Panc1 (cell line): ENCODE data around the gene SPINK13. TPM values are rescaled to one million over a fixed set of nuclear protein-coding genes. Genes with fewer than 3 reads are reported as not detected.
"Not testable (repeated sequence)": the region's sequence is repeated elsewhere in the genome, so short reads cannot be mapped to it uniquely, and the experiment has no call there.

Source experiments
- ATAC-seq: fragments of 200-7000 bp; cut with Tn5 transposase; 2 replicates; pipeline ENCODE4 v1.9.1; 2020; ENCODE audit warnings: mild to moderate bottlenecking, moderate library complexity
- BruUV-seq: library from RNA; stranded (reverse); fragments of 400-500 nt; replicated peaks from 2 replicates; lab custom pipeline; 2021; lab: Mats Ljungman, UMichigan
- CTCF ChIA-PET: fragments of 300-600 bp; sonication (Branson Sonifier 250); formaldehyde crosslinking; loops from one replicate; lab custom pipeline; 2022; ENCODE audit warnings: antibody characterized with exemption; lab: Charles Lee
- POLR2A ChIA-PET: fragments of 300-600 bp; sonication (Branson Sonifier 250); formaldehyde crosslinking; loops from one replicate; lab custom pipeline; 2022; ENCODE audit warnings: antibody characterized with exemption; lab: Charles Lee
- DNase-seq: peaks from one replicate; pipeline ENCODE4 v3.0.0-alpha.2; 2010; ENCODE audit warnings: low read depth, low spot score
- H3K27ac ChIP-seq: 2 replicates; pipeline ENCODE4 v1.5.1; 2011; ENCODE audit warnings: mild to moderate bottlenecking, low read length, inconsistent platforms
- H3K27me3 ChIP-seq: fragments of 200-500 bp; sonication (Bioruptor generic); 2 replicates; pipeline ENCODE4 v1.6.0; 2014; ENCODE audit warnings: low read length, inconsistent platforms; ENCODE audit not compliant: control insufficient read depth, insufficient read depth
- H3K36me3 ChIP-seq: fragments of 200-500 bp; sonication (Bioruptor generic); 2 replicates; pipeline ENCODE4 v1.5.1; 2014; ENCODE audit warnings: inconsistent platforms, mild to moderate bottlenecking, low read length, moderate library complexity; ENCODE audit not compliant: control insufficient read depth, insufficient read depth
- H3K4me1 ChIP-seq: 2 replicates; pipeline ENCODE4 v1.5.1; 2011; ENCODE audit warnings: inconsistent platforms, mild to moderate bottlenecking, low read length, moderate library complexity; ENCODE audit not compliant: control insufficient read depth, insufficient read depth
- H3K4me3 ChIP-seq, 2 experiments: 2 replicates each; pipeline ENCODE4 v1.5.1; 2011 to 2012; ENCODE audit warnings: low read depth in 2 of 2, low read length in 2 of 2, mild to moderate bottlenecking in 2 of 2, inconsistent platforms in 1 of 2, moderate library complexity in 1 of 2
- H3K9me3 ChIP-seq: fragments of 200-500 bp; sonication (Bioruptor generic); 2 replicates; pipeline ENCODE4 v1.5.1; 2014; ENCODE audit warnings: low read depth, mild to moderate bottlenecking, inconsistent platforms, low read length, moderate library complexity; ENCODE audit not compliant: control insufficient read depth, insufficient read depth
- REST ChIP-seq, 2 experiments: IDR thresholded peaks; 2 replicates each; pipeline ENCODE4 v1.6.1; 2011 to 2012; ENCODE audit warnings: low read depth in 2 of 2, control low read depth in 1 of 2, low read length in 1 of 2, mild to moderate bottlenecking in 1 of 2, moderate library complexity in 1 of 2; ENCODE audit not compliant: insufficient read depth in 1 of 2
- SIN3A ChIP-seq: IDR thresholded peaks from 2 replicates; pipeline ENCODE4 v1.6.1; 2012; ENCODE audit warnings: low read depth, mild to moderate bottlenecking, low read length, moderate library complexity, borderline replicate concordance; ENCODE audit not compliant: insufficient read depth
- in situ Hi-C: cut with HindIII; loops from 2 replicates; pipeline ENCODE4 v1.10.0; 2016; ENCODE audit warnings: low sequenced_read_pairs, low pct_unique_long_range_greater_than_20kb
- intact Hi-C: fragments of 100-400 bp; cut with micrococcal nuclease; formaldehyde crosslinking; loops from one replicate; pipeline ENCODE4 v1.10.0; 2022; ENCODE audit not compliant: unreplicated experiment
- total RNA-seq: library from RNA; stranded (reverse); gene quantifications from one replicate; pipeline ENCODE4 v1.2.1, GENCODE V29; 2021; ENCODE audit not compliant: unreplicated experiment

The SPINK13 gene
- total RNA-seq, 1 experiment from 2014 or later: not detected

GRCh38 chr5:148267962-148268361 lies 632 bp upstream of the SPINK13 start:
- Histone ChIP-seq H3K27ac (no peak overlapping the region), H3K4me1 (no peaks in the 10 kb centered on the region), H3K4me3 (no peak overlapping the region), H3K36me3 (no peaks in the 10 kb centered on the region), H3K27me3 (no peaks in the 10 kb centered on the region), H3K9me3 (no peaks in the 10 kb centered on the region)
- ChIA-PET POLR2A (no interaction called here), CTCF (interaction anchor here (0.6 kb wide), 1 partner anchor 344 kb away, joined by 5 read pairs; no protein-coding TSS in a partner anchor)
- in situ Hi-C loops (no loop called here), intact Hi-C loops (no loop called here)
- no peak for TF ChIP-seq REST (IDR thresholded peaks at IDR 0.05; ENCODE audit: insufficient read depth in 1 of 2, low read depth in 2 of 2, low read length in 1 of 2)
- TF ChIP-seq SIN3A: no peak
- BruUV-seq: no TSS peak
- ATAC-seq: no peak
- DNase-seq: no peak

- CTCF ChIA-PET, BruUV-seq, H3K27ac ChIP-seq, H3K4me3 ChIP-seq, H3K4me1 ChIP-seq, intact Hi-C loops, POLR2A ChIA-PET, H3K9me3 ChIP-seq, in situ Hi-C loops, DNase-seq, ATAC-seq, H3K27me3 ChIP-seq, H3K36me3 ChIP-seq: not testable (repeated sequence)
Observed at GRCh38 chr5:148275129-148275528, 6.5 kb downstream of the SPINK13 start.

DNA sequence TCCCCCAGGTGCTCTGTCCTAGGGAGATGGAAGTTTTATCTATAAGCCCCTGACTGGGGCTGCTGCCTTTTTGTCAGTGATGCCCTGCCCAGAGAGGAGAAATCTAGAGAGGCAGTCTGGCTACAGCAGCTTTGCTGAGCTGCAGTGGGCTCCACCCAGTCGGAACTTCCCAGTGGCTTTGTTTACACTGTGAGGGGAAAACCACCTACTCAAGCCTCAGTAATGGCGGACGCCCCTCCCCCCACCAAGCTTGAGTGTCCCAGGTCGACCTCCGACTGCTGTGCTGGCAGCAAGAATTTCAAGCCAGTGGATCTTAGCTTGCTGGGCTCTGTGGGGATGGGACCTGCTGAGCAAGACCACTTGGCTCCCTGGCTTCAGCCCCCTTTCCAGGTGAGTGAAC lies 12.3 kb downstream of the SPINK13 start:
- ATAC-seq, DNase-seq, in situ Hi-C loops, H3K9me3 ChIP-seq, H3K36me3 ChIP-seq, BruUV-seq, H3K27me3 ChIP-seq, H3K4me3 ChIP-seq, CTCF ChIA-PET, H3K27ac ChIP-seq, POLR2A ChIA-PET, intact Hi-C loops, H3K4me1 ChIP-seq: not testable (repeated sequence)

DNA sequence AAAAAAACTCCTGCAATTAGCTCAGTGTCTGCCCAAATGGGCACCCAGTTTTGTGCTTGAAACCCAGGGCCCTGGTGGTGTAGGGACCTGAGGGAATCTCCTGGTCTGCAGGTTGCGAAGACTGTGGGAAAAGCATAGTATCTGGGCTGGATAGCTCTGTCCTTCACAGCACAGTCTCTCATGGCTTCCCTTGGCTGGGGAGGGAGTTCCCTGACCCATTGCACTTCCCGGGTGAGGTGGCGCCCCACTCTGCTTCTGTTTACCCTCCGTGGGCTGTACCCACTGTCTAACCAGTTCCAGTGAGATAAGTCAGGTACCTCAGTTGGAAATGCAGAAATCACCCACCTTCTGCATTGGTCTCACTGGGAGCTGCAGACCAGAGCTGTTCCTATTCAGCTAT lies 12.7 kb downstream of the SPINK13 start:
- ATAC-seq, DNase-seq, intact Hi-C loops, in situ Hi-C loops, H3K36me3 ChIP-seq, H3K4me3 ChIP-seq, CTCF ChIA-PET, H3K27me3 ChIP-seq, H3K9me3 ChIP-seq, BruUV-seq, H3K27ac ChIP-seq, H3K4me1 ChIP-seq, POLR2A ChIA-PET: not testable (repeated sequence)
